SK-N-SH treated with all-trans-retinoic acid at 6 μM for 48 hours (cell line): ENCODE measurements around the gene MUSTN1.

Source experiments
- ATAC-seq: fragments of 200-7000 bp; cut with Tn5 transposase; 3 replicates; pipeline ENCODE4 v1.9.1; 2020; ENCODE audit warnings: mild to moderate bottlenecking, moderate library complexity
- ARNTL ChIP-seq: fragments of 450-650 bp; formaldehyde crosslinking; IDR thresholded peaks from 2 replicates; pipeline ENCODE4 v1.5.0; 2020; ENCODE audit warnings: low read depth, mild to moderate bottlenecking, moderate library complexity, borderline replicate concordance
- BACH2 ChIP-seq: fragments of 250-450 bp; sonication (Bioruptor Pico); IDR thresholded peaks from 2 replicates; pipeline ENCODE4 v1.9.0; 2021; ENCODE audit warnings: mild to moderate bottlenecking, borderline replicate concordance
- CSDC2 ChIP-seq: fragments of 250-450 bp; sonication (Bioruptor Pico); IDR thresholded peaks from 2 replicates; pipeline ENCODE4 v1.5.0; 2020; ENCODE audit warnings: mild to moderate bottlenecking, moderate library complexity
- ESRRG ChIP-seq: fragments of 250-450 bp; sonication (Bioruptor Pico); IDR thresholded peaks from 2 replicates; pipeline ENCODE4 v1.6.1; 2021; ENCODE audit warnings: mild to moderate bottlenecking
- GLIS3 ChIP-seq: fragments of 250-450 bp; sonication (Bioruptor Pico); IDR thresholded peaks from 2 replicates; pipeline ENCODE4 v1.5.0; 2020; ENCODE audit warnings: mild to moderate bottlenecking, moderate library complexity
- ISL1 ChIP-seq: fragments of 250-450 bp; sonication (Bioruptor Pico); IDR thresholded peaks from 2 replicates; pipeline ENCODE4 v2.1.2; 2022; ENCODE audit warnings: mild to moderate bottlenecking, moderate library complexity
- OSR1 ChIP-seq: fragments of 250-450 bp; sonication (Bioruptor Pico); IDR thresholded peaks from 2 replicates; pipeline ENCODE4 v1.8.0; 2022; ENCODE audit warnings: moderate library complexity, mild to moderate bottlenecking, inconsistent platforms
- PPARA ChIP-seq: fragments of 250-450 bp; sonication (Bioruptor Pico); IDR thresholded peaks from 2 replicates; pipeline ENCODE4 v1.5.0; 2020; ENCODE audit warnings: mild to moderate bottlenecking, borderline replicate concordance
- RARB ChIP-seq: fragments of 250-450 bp; sonication (Bioruptor Pico); IDR thresholded peaks from 2 replicates; pipeline ENCODE4 v1.8.0; 2021; ENCODE audit warnings: mild to moderate bottlenecking, moderate library complexity
- SNAI2 ChIP-seq: fragments of 250-450 bp; sonication (Bioruptor Pico); IDR thresholded peaks from 2 replicates; pipeline ENCODE4 v1.5.0; 2020; ENCODE audit warnings: mild to moderate bottlenecking, moderate library complexity
- TCF4 ChIP-seq: fragments of 250-450 bp; sonication (Bioruptor Pico); IDR thresholded peaks from 2 replicates; pipeline ENCODE4 v1.8.0; 2021; ENCODE audit warnings: mild to moderate bottlenecking, moderate library complexity, borderline replicate concordance
- TOX ChIP-seq: fragments of 250-450 bp; sonication (Bioruptor Pico); IDR thresholded peaks from 2 replicates; pipeline ENCODE4 v1.8.0; 2021; ENCODE audit warnings: mild to moderate bottlenecking, moderate library complexity, borderline replicate concordance
- ZC3H10 ChIP-seq: fragments of 250-450 bp; sonication (Bioruptor Pico); IDR thresholded peaks from 2 replicates; pipeline ENCODE4 v1.5.1; 2021; ENCODE audit warnings: mild to moderate bottlenecking, moderate library complexity
- ZFP3 ChIP-seq: fragments of 250-450 bp; sonication (Bioruptor Pico); IDR thresholded peaks from 2 replicates; pipeline ENCODE4 v1.5.0; 2020; ENCODE audit warnings: mild to moderate bottlenecking, moderate library complexity
- ZFP30 ChIP-seq: fragments of 450-650 bp; formaldehyde crosslinking; IDR thresholded peaks from 2 replicates; pipeline ENCODE4 v1.5.0; 2022; ENCODE audit warnings: mild to moderate bottlenecking, moderate library complexity
- ZNF565 ChIP-seq: fragments of 450-650 bp; formaldehyde crosslinking; conservative IDR thresholded peaks from 2 replicates; pipeline ENCODE4 v1.5.0; 2020; ENCODE audit warnings: low read depth, mild to moderate bottlenecking, moderate library complexity
- ZNF70 ChIP-seq: fragments of 450-650 bp; formaldehyde crosslinking; IDR thresholded peaks from 2 replicates; pipeline ENCODE4 v1.5.0; 2020; ENCODE audit warnings: mild to moderate bottlenecking, moderate library complexity
- ZNF8 ChIP-seq: fragments of 450-650 bp; formaldehyde crosslinking; IDR thresholded peaks from 2 replicates; pipeline ENCODE4 v1.5.0; 2020; ENCODE audit warnings: mild to moderate bottlenecking, moderate library complexity
- TF ChIP-seq, protein P1 (sequence below): fragments of 250-450 bp; sonication (Bioruptor Pico); IDR thresholded peaks from 2 replicates; pipeline ENCODE4 v1.5.1; 2021; ENCODE audit warnings: mild to moderate bottlenecking, moderate library complexity
- TF ChIP-seq, protein P2 (sequence below): fragments of 250-450 bp; sonication (Bioruptor Pico); IDR thresholded peaks from 2 replicates; pipeline ENCODE4 v1.8.0; 2020; ENCODE audit warnings: mild to moderate bottlenecking, moderate library complexity, borderline replicate concordance
- TF ChIP-seq, protein P3 (sequence below): fragments of 250-450 bp; sonication (Bioruptor Pico); IDR thresholded peaks from 2 replicates; pipeline ENCODE4 v1.5.1; 2020; ENCODE audit warnings: low read depth, mild to moderate bottlenecking, moderate library complexity
- TF ChIP-seq, protein P4 (sequence below): fragments of 250-450 bp; sonication (Bioruptor Pico); IDR thresholded peaks from 2 replicates; pipeline ENCODE4 v1.5.0; 2020; ENCODE audit warnings: mild to moderate bottlenecking, moderate library complexity

Gene MUSTN1

DNA sequence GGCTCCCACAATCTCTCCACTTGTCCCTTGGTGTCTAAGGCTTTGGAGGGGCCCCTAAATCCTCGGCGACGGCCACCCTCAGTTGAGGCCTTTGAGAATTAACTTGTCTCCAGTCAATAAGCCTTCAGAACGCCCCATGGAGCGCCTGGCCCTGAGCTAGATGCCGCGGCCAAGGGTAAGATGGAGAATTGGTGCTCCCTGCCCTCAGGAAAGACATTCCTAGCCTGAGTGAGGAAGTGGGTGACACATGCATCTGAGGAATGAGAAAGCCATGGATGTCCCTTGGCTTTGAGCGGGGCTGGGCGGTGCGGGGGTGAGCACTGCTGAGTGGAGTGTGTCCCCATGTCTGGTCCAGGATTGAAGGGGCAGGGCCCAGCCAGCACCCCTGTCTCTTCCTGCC is 17.6 kb downstream of the MUSTN1 start:
- TF ChIP-seq TOX (CRISPR knock-in tag) (no peak), TCF4 (CRISPR knock-in tag) (no peak)
- ATAC-seq: no peak

DNA sequence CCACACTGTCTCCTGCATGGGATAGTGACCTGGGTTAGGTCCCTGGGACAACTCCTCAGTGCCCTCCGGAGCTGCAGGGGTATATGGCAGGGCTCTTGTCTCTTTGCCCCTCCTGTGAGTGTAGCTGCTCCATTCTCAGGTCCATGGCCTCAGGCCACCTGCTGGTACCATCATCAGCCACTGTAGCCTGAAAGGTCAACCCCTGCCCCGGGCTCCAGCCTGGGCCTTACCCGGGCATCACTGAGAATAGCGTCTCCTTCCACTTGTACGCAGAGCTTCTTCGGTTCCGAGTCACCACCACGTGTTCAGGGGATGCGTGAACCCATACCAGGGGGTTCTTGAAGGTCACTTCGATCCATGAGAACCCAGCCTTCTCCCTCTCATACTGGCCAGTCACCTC is 18.2 kb downstream of the MUSTN1 start:
- ATAC-seq: no peak
- no peak for TF ChIP-seq ZNF565 (CRISPR knock-in tag)
- no peak for TF ChIP-seq ZFP30 (CRISPR knock-in tag)
- TF ChIP-seq, protein P1, sequence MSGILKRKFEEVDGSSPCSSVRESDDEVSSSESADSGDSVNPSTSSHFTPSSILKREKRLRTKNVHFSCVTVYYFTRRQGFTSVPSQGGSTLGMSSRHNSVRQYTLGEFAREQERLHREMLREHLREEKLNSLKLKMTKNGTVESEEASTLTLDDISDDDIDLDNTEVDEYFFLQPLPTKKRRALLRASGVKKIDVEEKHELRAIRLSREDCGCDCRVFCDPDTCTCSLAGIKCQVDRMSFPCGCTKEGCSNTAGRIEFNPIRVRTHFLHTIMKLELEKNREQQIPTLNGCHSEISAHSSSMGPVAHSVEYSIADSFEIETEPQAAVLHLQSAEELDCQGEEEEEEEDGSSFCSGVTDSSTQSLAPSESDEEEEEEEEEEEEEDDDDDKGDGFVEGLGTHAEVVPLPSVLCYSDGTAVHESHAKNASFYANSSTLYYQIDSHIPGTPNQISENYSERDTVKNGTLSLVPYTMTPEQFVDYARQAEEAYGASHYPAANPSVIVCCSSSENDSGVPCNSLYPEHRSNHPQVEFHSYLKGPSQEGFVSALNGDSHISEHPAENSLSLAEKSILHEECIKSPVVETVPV: no peak
- TF ChIP-seq GLIS3: no peak
- TF ChIP-seq OSR1 (CRISPR knock-in tag): no peak
- TF ChIP-seq, protein P2, sequence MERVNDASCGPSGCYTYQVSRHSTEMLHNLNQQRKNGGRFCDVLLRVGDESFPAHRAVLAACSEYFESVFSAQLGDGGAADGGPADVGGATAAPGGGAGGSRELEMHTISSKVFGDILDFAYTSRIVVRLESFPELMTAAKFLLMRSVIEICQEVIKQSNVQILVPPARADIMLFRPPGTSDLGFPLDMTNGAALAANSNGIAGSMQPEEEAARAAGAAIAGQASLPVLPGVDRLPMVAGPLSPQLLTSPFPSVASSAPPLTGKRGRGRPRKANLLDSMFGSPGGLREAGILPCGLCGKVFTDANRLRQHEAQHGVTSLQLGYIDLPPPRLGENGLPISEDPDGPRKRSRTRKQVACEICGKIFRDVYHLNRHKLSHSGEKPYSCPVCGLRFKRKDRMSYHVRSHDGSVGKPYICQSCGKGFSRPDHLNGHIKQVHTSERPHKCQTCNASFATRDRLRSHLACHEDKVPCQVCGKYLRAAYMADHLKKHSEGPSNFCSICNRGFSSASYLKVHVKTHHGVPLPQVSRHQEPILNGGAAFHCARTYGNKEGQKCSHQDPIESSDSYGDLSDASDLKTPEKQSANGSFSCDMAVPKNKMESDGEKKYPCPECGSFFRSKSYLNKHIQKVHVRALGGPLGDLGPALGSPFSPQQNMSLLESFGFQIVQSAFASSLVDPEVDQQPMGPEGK (CRISPR knock-in tag): no peak
- TF ChIP-seq ARNTL: no peak
- TF ChIP-seq ZC3H10 (CRISPR knock-in tag): no peak
- TF ChIP-seq SNAI2: no peak
- TF ChIP-seq CSDC2 (CRISPR knock-in tag): no peak
- no peak for TF ChIP-seq ZNF70
- TF ChIP-seq ISL1 (CRISPR knock-in tag): no peak
- TF ChIP-seq, protein P3, sequence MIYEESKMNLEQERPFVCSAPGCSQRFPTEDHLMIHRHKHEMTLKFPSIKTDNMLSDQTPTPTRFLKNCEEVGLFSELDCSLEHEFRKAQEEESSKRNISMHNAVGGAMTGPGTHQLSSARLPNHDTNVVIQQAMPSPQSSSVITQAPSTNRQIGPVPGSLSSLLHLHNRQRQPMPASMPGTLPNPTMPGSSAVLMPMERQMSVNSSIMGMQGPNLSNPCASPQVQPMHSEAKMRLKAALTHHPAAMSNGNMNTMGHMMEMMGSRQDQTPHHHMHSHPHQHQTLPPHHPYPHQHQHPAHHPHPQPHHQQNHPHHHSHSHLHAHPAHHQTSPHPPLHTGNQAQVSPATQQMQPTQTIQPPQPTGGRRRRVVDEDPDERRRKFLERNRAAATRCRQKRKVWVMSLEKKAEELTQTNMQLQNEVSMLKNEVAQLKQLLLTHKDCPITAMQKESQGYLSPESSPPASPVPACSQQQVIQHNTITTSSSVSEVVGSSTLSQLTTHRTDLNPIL (CRISPR knock-in tag): no peak
- TF ChIP-seq ZNF8 (CRISPR knock-in tag): no peak
- no peak for TF ChIP-seq ESRRG (CRISPR knock-in tag)
- TF ChIP-seq ZFP3 (CRISPR knock-in tag): no peak
- TF ChIP-seq, protein P4, sequence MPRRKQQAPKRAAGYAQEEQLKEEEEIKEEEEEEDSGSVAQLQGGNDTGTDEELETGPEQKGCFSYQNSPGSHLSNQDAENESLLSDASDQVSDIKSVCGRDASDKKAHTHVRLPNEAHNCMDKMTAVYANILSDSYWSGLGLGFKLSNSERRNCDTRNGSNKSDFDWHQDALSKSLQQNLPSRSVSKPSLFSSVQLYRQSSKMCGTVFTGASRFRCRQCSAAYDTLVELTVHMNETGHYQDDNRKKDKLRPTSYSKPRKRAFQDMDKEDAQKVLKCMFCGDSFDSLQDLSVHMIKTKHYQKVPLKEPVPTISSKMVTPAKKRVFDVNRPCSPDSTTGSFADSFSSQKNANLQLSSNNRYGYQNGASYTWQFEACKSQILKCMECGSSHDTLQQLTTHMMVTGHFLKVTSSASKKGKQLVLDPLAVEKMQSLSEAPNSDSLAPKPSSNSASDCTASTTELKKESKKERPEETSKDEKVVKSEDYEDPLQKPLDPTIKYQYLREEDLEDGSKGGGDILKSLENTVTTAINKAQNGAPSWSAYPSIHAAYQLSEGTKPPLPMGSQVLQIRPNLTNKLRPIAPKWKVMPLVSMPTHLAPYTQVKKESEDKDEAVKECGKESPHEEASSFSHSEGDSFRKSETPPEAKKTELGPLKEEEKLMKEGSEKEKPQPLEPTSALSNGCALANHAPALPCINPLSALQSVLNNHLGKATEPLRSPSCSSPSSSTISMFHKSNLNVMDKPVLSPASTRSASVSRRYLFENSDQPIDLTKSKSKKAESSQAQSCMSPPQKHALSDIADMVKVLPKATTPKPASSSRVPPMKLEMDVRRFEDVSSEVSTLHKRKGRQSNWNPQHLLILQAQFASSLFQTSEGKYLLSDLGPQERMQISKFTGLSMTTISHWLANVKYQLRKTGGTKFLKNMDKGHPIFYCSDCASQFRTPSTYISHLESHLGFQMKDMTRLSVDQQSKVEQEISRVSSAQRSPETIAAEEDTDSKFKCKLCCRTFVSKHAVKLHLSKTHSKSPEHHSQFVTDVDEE (CRISPR knock-in tag): no peak

DNA sequence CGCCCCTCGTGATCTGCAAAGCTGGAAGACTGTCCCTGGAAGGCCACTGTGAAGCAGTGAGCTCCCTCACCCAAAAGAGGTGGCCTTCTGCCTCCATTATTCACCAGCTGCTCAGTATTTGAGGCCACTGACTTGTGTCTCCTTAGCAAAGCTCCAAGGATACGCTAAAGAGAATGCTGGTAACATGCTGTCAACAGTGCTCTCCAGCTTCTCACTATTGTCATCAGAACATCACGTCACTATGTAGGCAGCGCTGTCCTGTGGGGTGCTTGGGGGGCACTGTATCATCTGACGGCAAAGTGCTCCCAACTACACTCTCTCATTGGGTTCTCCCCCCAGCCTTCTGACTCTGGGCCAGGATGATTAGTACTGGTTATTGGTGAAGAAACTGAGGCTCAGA is 18.6 kb downstream of the MUSTN1 start:
- no peak for ATAC-seq
- TF ChIP-seq SNAI2 (no peak), ZNF565 (CRISPR knock-in tag) (no peak), RARB (CRISPR knock-in tag) (no peak)

DNA sequence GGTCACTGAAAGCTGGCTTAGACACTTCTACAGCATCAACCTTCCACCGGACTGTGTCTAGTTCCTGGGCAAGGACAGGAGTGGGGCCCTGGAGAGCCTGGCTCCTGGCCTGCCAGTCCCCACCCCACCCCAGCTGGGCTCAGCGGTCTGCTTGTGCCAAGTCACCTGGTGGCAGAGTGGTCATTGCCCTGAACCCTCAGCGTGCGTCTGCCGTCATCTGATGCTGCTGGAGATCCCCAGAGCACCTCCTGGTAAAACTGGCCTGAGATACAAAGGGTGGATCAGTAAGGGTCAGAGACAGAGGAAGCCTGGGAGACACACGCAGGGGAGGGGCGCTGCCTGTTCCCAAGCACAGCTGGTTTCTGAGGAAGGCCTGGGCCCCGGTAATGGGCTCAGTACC is 21.0 kb downstream of the MUSTN1 start:
- no peak for ATAC-seq
- TF ChIP-seq, protein P4 (CRISPR knock-in tag): no peak
- TF ChIP-seq ZC3H10 (CRISPR knock-in tag) (no peak), PPARA (CRISPR knock-in tag) (no peak), BACH2 (no peak), OSR1 (CRISPR knock-in tag) (no peak), TCF4 (CRISPR knock-in tag) (no peak), ZNF70 (no peak), ARNTL (no peak), GLIS3 (no peak), ZFP30 (CRISPR knock-in tag) (no peak), ZNF565 (CRISPR knock-in tag) (no peak), SNAI2 (no peak), TOX (CRISPR knock-in tag) (no peak), ESRRG (CRISPR knock-in tag) (no peak)
- TF ChIP-seq, protein P2 (CRISPR knock-in tag): no peak
- TF ChIP-seq, protein P3 (CRISPR knock-in tag): no peak
